Measurements from ENCODE around the gene NCAPG.
A peak's percentile ranks its signal among the peaks of the same experiment; 100 is the strongest.

Gene NCAPG, protein sequence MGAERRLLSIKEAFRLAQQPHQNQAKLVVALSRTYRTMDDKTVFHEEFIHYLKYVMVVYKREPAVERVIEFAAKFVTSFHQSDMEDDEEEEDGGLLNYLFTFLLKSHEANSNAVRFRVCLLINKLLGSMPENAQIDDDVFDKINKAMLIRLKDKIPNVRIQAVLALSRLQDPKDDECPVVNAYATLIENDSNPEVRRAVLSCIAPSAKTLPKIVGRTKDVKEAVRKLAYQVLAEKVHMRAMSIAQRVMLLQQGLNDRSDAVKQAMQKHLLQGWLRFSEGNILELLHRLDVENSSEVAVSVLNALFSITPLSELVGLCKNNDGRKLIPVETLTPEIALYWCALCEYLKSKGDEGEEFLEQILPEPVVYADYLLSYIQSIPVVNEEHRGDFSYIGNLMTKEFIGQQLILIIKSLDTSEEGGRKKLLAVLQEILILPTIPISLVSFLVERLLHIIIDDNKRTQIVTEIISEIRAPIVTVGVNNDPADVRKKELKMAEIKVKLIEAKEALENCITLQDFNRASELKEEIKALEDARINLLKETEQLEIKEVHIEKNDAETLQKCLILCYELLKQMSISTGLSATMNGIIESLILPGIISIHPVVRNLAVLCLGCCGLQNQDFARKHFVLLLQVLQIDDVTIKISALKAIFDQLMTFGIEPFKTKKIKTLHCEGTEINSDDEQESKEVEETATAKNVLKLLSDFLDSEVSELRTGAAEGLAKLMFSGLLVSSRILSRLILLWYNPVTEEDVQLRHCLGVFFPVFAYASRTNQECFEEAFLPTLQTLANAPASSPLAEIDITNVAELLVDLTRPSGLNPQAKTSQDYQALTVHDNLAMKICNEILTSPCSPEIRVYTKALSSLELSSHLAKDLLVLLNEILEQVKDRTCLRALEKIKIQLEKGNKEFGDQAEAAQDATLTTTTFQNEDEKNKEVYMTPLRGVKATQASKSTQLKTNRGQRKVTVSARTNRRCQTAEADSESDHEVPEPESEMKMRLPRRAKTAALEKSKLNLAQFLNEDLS
- 11.8 to 61.2 (median 31.9) reads per million in 18 experiments for total RNA-seq

DNA sequence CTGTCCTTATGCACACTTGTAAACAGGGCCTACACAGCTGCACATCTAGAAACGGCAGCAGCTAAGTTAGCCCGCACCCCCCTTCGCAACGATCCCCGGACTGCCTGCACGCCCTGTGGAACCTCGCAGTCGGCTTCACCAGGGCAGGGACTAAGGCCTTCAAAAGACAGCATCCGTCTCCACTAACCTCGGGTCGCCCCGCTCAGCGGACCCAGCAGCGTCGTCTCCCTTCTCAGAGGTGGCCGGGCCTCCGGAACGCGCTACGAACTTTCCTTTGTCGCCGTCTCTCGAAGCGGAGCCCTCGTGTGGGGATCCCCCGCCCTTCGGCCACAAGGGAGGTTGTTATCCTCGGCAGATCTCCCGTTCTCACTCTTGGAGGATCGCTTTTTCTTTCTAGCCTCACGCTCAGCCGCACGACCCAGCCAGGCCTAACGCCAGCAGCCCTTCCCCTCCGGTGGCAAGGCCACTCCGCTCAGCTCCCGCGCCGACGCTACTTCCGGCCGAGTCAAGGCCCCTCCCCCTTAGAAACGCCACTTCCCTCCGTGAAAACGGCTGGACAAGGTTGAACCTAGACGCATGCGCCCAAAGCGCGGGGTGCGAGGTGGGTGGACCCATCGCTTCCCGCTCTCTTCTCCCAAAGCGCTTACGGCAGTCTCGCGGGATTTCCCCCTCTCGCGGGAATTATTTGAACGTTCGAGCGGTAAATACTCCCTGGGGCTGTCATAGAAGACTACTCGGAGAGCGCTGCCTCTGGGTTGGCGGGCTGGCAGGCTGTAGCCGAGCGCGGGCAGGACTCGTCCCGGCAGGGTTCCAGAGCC lies at the start of gene NCAPG, which contains the start of gene DCAF16:
Gene NCAPG, plus strand, starts transcription at position 720 of the 818 bp plus-strand sequence. CDS start 99 bp downstream, outside the sequence.
Gene DCAF16, minus strand, starts transcription at position 498 of the 818 bp plus-strand sequence. CDS start 6,616 bp downstream, outside the sequence.
- peak; percentile 100 for DNase-seq

DNA sequence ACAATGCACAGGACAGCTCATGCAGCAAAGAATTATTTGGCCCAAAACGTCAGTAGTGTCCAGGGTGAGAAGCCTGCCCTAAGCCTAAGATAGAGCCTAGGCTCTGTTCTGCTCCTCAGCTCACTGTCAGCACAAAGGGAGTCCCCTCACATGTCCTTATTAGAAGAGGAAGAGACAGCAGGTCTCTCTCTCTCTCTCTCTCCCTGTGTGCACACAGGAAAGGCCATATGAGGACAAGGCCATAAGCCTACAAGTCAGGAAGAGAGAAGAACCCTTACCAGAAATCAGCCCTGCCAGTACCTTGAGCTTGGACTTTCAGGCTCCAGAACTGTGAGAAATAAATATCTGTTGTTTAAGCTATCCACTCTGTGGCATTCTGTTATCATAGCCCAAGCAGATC lies 49.7 kb upstream of the NCAPG start:
- DNase-seq, result no peak

DNA sequence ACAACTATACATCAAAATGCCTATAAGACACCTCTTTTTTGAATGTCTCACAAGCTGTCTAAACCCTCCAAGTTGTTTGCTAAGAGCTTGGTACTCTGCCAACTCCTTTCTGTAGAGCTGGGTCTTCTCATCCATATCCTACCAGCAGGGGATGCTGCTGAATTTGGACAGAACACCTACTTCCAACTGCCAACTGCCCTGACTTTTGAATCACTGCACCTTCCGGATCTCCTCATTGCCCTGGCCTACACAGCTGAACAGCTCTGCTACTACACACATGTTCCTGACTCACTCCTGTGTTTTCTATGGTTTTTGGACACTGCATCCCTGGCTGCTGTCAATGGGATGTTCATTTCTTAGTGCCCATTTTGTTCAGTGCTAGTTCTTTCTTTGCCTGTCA lies 48.1 kb upstream of the NCAPG start:
- DNase-seq, result no peak

DNA sequence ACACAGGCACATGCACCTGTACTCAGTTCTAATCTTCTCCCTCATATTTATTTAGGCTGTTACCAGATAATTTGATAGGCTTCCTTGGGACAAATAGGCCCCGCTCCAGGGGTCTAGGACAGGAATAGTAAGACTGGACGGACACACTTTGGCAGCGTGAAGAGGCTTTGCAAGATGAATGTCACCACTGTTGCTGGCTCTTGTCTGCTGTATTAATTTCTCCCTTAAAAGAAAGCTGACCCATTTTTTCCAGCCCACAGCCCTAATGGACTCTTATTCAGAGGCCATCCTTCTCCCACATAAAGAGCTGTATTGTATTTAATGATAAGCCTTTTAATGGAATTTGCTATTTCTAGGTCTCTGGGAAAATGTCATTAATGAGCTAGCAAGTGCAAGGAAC lies 47.4 kb upstream of the NCAPG start:
- DNase-seq, result no peak

DNA sequence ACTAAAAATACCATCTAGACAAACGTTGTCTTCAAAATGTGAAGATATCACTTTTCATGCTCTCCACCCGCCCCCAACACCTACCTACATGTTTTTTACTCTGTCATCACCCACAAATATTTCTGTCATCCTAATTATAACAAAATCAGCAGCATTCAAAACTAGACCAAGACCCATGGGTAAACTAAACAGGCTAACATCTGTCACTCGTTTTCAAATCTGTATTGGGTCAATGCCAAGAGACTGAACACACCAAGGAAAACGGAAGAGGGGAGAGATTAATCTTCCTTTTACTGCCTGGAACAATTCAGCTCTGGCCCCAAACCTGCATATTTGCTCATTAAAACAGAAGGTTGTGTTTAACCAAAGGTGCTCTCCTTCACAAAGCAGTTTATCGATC lies 46.8 kb upstream of the NCAPG start:
- no peak for DNase-seq

DNA sequence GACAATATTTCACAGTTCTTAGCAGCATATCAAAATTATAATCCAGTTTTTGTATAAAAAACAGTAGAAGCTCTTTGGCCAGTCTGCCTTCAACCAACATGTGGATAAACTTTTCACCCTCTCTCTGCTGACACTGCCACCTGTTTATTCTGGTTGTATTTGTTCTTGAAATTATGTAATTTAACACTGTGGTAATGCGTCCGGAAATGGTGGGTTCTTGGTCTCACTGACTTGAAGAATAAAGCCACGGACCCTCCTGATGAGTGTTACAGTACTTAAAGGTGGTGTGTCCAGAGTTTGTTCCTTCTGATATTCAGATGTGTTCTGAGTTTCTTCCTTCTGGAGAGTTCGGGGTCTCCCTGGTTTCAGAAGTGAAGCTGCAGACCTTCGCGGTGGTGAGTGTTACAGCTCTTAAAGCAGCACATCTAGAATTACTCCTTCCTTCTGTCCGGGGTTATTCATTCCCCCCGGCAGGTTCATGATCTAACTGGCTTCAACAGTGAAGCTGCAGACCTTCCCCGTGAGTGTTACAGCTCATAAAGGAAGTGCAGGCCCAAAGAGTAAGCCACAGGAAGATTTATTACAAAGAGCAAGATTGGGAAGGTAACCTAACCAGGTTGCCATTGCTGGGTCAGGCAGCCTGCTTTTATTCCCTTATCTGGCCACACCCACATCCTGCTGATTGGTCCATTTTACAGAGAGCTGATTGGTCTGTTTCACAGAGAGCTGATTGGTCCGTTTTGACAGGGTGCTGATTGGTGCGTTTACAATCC lies 45.1 kb upstream of the NCAPG start:
- DNase-seq, result no peak

DNA sequence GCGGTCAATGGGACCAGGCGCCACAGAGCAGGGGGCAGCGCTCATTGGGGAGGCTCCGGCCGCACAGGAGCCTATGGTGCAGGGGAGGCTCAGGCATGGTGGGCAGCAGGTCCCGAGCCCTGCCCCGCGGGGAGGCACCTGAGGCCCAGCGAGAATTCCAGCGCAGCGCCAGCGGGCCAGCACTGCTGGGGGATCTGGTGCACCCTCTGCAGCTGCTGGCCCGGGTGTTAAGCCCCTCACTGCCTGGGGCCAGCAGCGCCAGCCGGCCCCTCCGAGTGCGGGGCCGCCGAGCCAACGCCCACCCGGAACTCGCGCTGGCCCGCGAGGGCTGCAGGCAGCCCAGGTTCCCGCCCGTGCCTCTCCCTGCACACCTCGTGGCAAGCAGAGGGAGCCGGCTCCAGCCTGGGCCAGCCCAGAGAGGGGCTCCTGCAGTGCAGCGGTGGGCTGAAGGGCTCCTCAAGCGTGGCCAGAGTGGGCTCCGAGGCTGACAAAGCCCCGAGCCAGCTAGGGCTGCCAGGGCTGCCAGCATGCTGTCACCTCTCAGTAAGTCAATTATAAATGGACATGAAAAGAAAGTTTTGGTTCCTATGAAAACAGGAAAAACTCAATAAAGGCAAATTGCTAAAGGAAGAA lies 43.8 kb upstream of the NCAPG start:
- DNase-seq, result no peak

DNA sequence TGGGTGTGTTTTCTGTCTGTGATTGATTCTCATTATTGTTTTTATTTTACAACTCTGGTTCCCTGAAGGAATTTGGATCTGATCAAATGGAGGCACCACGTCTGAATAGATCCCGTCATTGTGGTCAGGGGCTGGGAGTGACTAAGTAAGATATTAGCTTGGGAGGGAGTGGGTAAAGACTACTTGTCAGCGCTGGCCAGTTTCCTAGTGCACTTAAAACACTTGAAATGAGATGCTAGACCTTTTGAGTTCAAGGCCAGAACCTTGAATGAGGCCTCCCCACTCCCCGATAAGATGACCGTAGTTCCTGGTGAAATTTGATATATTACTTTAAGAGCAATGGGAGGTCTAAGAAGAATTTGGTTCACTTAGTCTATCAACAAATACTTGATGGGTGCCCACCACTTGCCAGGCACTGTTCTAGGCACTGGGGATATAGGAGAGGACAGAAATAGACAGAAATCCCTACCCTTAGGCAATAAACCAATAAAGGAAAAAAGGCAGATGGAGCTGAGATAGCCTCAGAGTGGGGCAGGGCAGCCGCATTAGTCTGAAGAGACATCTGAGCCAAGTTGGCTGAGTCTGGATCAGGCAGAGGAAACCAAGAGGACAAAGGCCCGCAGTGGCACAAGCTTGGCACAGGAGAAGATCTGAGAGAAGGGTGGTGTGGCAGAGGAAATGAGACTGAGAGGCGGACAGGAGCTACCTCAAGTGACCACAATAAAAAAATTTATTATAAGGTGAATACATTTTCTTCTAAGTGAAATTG lies 41.2 kb upstream of the NCAPG start:
- no peak for DNase-seq

DNA sequence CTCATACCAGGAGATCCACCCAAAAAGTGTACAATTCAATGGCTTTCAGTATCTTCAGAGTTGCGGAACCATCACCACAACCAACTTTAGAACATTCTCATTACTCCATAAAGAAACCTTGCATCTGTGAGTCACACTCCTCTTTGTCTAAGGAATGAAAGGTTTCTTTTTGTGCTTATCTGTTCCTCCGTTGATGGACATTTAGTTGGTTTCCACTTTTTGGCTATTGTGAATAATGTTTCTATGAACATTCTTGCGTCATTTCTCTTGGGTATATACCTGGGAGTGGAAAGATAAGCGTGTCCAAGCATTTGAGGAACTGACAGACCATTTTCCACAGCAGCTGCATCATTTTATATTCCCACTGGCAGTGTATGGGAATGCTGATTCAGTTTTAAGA lies 39.9 kb upstream of the NCAPG start:
- DNase-seq, result no peak

DNA sequence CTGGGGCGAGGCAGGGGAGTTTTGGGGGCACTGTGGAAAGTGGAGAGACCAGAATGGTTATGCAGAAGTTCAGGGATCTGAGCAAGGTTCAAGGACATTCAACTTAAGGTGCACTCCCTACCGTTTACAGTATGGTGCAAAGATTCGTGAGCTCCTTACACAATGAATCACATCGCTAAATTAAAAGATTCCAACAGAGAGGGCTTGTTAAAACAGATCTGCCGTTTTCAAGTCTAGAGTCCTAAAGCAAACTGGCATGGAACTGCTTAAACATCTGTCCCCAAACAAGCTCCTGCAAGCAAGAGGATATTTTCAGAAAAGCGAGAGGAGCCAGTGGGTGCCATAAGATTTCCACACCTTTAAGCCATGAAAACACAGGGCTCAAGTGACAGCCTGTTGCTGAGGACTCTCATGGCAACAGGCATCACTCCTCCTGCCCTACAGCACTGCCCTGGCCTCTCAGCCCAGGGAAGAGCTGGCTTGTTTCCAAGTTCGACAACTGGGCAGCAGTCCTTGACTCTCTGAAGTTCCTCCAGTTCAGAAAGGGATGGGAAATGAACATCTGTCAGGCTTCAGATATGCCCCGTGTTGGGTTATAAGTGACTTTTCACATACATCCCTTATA lies 39.4 kb upstream of the NCAPG start:
- no peak for DNase-seq

DNA sequence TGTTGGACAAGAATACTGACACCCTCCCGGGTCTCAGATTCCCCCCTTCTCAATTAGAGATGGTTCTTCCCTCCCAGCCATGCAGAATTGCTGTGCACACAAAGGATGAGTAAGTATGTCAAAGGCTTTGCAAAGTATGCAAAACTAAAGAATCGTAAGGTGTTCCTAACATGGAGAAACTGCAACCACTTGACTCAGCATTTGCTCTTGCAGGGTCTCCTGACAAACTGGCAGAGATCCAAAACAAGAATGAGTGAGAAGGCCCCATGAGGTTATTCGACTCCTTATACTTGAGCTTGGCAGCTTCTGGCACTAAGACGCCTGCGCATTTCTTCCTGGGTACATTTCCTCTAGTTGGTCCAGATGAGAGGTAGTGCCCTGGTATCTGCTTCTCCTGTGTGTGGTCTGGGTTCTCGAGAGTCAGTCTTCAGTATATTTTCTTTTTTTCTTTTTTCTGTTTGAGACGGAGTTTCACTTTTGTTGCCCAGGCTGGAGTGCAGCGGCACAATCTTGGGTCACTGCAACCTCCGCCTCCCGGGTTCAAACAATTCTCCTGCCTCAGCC lies 37.6 kb upstream of the NCAPG start:
- no peak for DNase-seq

DNA sequence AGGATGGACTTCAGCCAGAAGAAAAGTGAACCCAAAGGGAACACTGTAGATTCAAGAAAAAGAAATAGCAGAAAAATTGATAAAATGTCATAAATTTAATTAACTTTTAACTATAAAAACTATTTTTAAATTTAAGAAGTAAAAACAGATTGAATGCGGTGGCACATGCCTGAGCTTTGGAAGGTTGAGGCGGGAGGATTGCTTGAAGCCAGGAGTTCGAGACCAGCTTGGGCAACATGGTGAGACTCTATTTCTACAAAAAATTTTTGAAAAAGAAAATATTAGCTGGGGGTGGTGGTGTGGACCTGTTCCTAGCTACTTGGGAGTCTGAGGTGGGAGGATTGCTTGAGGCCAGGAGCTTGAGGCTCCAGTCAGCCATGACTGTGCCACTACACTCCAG lies 32.3 kb upstream of the NCAPG start:
- no peak for DNase-seq

DNA sequence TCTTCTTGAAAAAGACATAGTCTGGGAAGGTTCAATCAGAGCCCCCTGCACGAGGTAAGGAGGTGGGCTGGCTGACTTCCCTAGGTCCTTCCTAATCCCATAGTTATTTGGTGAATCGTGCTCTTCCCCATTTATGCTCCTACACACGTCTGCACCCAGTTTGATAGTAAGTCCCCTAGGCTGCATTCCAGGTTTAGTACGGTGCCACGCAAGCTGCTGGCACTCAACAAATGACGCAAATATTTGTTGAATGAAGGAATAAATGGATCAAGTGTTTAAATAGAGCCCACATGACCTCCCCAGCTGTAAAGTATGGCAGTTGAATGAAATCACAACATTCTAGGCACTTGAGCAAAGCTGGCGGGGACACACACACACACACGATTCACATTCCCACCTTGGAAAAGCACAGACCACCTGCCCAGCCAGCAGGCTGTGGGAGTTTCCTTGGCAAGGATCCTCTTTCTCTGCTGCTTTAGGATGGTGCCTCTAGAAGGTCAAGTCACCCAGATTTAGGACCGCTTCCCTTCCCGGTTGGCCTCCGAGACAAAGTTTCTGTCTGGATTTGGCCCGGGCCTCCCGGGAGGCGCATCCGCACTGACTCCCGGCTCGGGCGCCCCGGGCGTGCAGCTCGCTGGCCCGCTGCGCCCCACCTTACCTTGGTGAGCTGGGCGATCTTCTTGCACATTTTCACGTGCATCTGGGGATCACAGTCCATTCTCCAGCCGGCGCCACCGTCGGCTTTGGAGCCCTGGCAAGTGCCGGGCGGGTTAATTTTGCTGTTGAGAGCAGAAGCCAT lies 30.1 kb upstream of the NCAPG start:
- no peak for DNase-seq

DNA sequence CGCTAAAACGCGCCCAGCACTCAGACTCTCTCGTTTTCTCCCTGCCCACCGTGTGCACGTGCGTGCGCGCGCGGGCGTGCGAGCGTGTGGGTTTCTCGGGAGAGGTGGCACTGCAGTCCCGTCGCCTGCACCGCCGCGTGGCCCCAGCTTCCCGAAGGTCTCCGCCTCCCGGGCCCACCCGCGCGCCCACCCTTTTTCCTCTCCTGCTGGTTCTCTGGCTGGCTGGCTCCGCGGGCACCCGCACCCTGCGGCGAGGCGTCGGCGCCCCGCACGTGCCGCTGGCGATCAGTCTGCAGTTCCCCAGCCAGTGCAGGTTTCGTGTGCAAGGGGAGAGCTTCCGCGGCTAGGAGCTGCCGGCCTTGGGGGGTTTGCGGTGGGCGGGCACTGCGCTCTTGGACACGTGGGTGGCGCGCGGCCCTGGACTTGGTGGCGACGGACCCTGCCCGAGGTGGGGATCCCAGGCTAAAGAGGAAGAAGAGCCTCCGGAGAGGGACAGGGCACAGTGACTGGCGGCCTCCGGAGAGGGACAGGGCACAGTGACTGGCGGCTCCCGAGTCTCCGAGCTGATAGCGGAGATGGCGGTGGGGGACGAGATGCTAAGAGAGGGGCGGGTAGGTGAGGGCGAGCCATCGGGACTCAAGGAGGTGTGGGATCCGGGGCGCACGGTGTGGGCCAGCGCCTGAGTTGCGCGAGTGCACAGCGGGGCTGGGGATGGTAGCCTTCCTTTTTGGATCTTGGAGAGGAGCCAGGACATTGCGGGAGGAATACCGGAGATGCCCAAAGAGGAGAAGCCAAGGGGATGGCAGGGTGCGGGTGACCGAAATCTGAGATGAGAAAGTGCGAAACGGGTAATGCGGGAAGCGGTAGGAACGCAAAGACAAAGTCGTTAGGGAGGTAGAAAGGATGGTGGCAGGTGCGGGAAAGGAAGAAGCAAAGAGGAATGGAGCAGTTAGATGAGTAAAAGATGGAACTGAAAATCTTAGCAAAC lies 29.2 kb upstream of the NCAPG start, which contains the start of gene FAM184B:
Gene FAM184B, minus strand, starts transcription at position 322 of the 988 bp plus-strand sequence. CDS start 322 bp downstream, outside the sequence.
- peak in 1 of 2 donors; percentile 5 for DNase-seq

DNA sequence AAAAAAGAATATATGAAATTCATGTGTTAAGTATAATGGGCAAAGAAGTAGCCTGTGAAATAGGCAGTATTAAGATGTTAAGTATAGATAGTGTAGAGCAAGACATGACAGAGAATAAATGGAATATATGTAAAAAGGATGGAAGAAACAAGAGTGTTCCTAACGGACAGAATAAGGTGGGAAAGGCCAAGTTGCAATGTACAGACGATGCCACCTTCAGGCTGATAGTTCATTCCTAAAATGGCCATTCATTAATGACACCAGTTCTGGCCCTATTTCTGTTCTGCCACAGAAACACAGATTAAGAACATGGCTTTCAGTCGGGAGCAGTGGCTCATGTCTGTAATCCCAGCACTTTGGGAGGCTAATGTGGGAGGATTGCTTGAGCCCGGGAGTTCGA lies 24.9 kb upstream of the NCAPG start:
- no peak for DNase-seq

DNA sequence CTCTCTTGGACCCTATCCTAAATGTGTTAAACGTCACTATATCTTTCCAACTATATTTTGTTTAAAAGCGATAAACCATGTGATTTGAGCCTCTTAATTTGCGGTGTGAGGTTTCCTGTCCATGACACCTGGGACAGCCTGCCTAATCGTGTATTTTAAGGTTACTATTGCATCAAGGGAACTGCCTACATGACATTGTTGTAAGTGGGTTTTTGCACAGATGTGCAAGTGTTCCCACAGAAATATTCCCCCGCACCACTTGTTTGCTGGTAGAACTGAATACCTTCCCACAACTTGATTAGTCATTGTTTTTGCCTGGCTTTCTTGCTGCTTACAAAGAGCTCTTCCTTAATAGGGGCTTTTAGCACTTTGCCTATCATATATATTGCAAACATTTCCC lies 24.2 kb upstream of the NCAPG start:
- no peak for DNase-seq

DNA sequence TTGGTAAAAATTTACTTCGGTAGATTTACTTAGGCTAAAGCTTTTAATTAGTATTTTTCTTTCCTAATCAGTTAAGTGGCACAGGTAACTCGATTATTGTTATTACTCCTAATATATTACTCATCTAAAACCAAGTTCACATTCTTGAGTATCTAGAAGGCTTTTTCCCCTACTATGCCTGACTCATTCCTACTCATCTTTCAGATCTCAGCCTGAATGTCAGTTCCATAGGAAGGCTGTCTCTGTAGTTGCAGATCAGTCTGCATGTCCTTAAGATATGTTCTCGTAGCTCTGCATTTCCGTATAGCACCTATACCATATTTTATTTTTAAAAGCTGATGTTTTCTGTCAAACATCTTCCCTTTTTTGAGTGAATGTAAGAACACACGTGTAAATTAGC lies 23.5 kb upstream of the NCAPG start:
- DNase-seq, result no peak

All from inflammatory macrophage (primary cell).